HG03575 (cell line): ENCODE results near the gene PRM3.
"Not testable (repeated sequence)": the region's sequence is repeated elsewhere in the genome, so short reads cannot be mapped to it uniquely, and the experiment has no call there.

ENCODE experiments used
- ATAC-seq: cut with Tn5 transposase; IDR thresholded peaks from one replicate; pipeline ENCODE4 v1.9.1; 2021; ENCODE audit not compliant: unreplicated experiment, insufficient number of reproducible peaks, low FRiP score; ENCODE audit errors: extremely low read depth

PRM3 gene

DNA sequence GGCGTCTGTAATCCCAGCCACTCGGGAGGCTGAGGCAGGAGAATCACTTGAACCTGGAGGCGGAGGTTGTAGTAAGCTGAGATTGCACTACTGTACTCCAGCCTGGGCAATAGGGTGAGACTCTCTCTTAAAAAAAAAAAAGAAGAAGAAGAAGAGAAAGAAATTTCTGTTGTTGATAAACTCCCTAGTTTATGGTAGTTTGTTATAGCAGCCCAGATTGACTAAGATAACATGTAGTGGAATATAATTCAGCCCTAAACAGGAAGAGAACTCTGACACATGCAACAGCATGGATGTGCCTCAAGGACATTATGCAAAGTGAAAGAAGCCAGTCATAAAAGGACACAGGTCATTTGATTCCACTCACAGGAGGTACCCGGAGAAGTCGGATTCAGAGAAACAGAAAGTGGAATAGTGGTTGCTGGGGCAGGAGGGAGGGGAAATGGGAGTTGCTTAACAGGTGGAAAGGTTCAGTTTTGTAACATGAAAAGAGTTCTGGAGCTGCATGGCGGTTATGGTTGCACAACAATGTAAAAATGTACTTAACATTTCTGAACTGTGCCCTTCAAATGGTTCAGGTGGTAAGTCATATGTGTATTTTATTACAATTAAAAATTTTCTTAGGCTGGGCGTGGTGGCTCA is 33.7 kb upstream of the PRM3 start:
- no peak for ATAC-seq

GRCh38 chr16:11306381-11306780 is 33.0 kb upstream of the PRM3 start:
- no peak for ATAC-seq

- no peak for ATAC-seq
Measured at GRCh38 chr16:11303405-11304138, 30.1 kb upstream of the PRM3 start.

GRCh38 chr16:11302977-11303376 is 29.5 kb upstream of the PRM3 start:
- ATAC-seq: no peak

DNA sequence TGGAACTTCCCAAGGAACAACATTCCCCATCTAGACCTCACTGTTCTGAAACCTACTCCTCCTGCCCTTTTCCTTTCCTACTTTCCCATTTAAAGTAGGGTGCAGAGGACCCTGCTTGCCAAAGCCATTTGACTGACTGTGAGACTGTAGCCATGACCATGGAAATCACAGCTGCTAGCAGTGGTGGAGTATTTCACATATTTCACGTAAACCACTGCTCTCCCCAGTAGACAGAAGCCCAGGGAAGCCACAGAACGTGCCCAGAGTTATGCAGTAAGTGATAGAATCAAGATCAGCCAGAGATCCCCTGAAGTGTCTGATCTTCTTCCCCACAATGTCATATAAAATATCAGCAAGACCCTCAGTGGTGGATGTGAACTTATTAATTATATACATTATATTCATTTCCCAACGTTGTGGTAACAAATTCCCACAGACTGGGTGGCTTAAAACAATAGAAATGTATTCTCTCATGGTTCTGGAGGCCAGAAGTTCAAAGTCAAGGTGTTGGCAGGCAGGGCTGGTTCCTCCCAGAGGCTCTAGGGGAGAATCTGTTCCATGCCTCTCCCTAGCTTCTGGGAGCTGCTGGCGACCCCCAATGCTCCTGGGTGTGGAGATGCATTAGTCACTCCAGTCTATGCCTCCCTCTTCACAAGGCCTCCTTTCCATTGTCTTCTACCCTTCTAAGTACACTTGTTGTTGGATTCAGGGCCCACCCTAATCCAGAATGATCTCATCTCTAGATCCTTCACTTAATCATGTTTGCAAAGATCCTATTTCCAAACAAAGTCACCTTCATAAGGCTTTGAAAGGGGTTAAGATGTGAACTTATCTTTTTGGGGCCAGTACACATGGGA is 28.4 kb upstream of the PRM3 start:
- no peak for ATAC-seq

GRCh38 chr16:11300560-11300892 is 27.1 kb upstream of the PRM3 start:
- ATAC-seq: no peak

DNA sequence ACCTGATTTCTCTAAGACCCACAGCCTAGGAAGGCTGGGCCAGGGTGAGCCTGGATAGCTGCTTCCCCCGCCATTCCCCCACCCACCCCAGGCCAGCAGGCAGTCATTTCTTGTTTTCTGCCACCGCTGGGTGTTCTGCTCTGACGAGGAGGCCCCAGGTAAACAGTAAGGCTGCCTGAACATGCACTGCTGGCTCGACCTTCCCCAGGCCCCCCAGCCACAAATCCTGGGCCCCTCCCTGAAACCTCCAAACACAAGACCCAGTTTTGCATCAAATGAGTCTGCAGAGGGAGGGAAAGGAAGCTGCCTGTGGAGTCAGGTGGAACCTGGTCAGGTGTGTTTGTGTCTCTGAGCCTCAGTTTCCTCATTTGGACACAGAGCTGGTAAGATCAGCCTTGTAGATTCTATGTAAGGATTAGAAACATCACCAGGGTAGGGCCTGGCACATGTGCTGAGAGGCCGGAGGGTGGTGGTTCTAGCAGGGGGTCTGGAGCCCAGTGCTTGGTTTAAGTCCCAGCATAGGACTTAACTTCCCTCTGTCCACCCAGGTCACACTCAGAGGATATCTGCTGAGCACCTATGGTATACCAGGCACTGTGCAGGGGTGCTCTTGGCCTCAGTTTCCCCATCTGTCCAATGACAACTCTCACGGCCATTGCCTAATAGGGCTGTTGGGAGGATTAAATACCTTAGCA is 26.6 kb upstream of the PRM3 start:
- ATAC-seq: no peak

GRCh38 chr16:11298950-11299547 is 25.6 kb upstream of the PRM3 start:
- not testable (repeated sequence) for ATAC-seq

GRCh38 chr16:11298143-11298900 is 24.9 kb upstream of the PRM3 start:
- ATAC-seq: no peak

DNA sequence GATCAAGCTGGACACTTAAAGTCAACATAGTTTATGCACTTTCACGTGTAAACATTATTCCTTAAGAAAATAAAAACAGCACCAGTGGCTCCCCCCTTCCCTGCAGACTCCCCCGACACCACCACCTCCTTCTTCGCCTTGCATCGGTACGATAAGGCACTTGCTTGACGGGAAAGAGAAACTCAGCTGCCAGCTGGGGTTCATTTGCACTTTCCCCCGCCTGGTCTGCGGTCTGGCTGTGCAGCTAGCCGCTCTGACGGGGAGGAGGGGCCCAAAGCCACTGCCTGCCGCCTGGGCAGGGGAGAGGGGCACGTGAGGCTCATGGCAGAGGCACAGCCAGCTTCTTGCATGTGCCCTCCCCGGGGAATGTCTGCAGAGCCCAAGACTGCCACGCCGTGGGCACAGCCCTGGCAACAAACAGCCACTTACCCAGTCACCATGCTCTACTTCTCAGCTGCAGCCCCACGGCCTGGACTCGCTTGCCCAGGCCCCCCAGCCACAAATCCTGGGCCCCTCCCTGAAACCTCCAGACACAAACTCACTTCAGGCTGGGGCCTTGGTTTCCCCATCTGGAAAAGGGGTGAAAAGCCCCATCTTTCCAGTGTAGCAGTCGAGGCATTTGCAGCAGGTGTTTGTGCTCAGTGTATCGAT is 24.2 kb upstream of the PRM3 start:
- no peak for ATAC-seq

DNA sequence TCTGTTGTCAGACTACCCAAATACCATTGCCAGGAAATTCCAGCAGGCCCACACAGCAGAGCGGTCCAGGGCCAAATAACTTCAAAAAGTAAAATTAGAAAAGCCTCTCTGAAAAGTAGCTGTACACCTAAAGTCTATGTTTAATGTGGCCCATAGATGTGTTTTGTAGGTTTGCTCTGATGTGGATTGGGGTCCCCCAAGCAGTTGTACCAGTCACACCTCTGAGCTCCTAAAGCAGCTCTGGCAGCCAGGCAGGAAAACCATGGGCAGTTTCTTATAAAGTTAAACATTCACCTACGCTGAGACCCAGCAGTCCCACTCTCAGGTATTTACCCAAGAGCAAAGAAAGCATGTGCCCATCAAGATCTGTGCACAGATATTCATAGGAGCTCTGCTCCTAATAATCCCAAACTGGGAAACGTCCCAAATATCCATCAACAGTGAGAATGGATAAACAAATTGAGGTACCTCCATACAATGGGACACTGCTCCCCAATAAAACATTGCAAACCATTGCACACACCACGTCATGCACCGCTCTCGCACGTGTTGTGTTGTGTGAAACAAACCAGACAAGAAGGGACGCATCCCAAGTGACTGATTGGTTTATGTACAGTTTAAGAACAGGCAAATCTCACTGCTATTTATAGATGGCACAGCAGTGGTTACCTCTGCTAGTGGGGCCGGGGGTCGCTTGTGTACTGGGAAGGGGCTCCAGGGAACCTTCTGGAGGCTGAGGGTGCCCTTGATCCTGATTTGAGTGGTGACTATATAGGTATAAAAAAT is 23.5 kb upstream of the PRM3 start:
- ATAC-seq: no peak

DNA sequence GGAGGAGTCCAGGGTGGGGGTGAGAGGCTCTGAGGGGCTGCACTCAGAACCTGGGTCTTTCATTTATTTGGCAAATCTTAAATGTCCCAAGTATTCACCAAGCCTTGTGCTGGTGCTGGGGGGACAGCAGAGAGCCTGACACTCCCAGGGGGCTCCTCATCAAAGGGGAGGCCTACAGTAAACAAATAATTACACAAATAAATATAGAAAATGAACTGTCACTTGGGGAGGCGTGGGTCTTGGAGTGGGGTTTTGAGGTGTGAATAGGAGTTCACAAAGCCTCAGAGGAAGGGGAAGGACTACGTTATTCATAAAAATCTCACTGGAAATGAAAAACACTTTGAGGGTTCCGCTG is 22.9 kb upstream of the PRM3 start:
- no peak for ATAC-seq

GRCh38 chr16:11295672-11296071 is 22.2 kb upstream of the PRM3 start:
- ATAC-seq: no peak

- ATAC-seq: no peak
Measured at GRCh38 chr16:11292076-11292748, 18.8 kb upstream of the PRM3 start.

DNA sequence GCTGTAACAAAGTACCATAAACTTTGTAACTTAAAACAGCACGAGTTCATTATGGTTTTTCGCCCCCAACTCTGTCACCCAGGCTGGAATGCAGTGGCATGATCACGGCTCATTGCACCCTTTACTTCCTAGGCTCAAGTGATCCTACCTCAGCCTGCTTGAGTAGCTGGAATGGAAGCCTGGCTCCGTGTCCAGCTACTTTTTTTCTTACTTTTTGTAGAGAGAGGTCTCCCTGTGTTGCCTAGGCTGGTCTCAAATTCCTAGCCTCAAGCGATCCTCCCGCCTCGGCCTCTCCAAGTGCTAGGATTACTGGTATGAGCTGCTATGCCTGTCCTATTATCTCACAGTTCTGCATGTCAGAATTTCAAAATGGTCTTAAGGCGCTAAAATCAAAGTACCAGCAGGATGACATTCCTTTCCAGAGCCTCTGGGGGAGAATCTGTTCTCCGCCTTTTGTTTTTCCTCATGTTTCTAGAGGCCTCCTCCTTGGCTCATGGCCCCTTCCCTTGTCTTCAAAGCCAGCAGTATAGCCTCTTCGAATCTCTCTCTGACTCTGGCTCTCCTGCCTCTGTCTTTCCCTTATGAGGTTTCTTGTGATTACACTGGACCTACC is 17.8 kb upstream of the PRM3 start:
- no peak for ATAC-seq

GRCh38 chr16:11290102-11290893 is 16.9 kb upstream of the PRM3 start:
- ATAC-seq: no peak
